GM12872 (cell line): ENCODE results near the gene CAST.

Experiments used
- TF ChIP-seq, protein P1 (sequence below): IDR thresholded peaks from 3 replicates; pipeline ENCODE4 v1.5.1; 2011; ENCODE audit warnings: low read depth, mild to moderate bottlenecking, low read length, moderate library complexity; ENCODE audit not compliant: insufficient read depth

The CAST gene

DNA sequence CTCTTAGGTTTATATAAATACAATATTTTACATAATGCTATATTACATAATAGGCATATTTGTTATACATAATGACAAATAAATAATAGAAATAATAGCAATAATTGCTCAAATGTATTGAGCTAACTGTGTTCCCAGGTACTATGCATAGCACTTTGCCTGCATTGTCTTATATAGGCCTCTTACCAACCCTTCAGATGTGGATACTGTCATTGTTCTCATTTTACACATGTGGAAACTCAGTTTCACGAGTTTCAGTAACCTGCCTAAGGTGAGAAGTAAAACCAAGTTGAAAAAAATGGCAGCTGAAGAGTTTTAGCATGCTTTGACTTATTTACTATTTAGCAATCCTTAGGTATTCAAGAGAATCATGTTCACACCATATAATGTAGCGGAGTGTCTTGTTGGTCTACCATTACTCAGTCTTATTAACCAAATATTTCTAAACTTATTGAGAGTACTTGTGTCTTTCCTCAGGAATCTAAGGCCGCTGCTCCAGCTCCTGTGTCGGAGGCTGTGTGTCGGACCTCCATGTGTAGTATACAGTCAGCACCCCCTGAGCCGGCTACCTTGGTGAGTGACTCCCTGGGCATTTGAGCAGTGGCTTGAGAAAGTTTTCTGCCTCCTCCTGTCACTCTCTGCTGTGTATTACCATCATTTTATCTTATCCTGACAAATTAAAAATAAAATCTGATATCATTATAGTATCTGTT lies 88.1 kb downstream of the CAST start:
- TF ChIP-seq, protein P1, sequence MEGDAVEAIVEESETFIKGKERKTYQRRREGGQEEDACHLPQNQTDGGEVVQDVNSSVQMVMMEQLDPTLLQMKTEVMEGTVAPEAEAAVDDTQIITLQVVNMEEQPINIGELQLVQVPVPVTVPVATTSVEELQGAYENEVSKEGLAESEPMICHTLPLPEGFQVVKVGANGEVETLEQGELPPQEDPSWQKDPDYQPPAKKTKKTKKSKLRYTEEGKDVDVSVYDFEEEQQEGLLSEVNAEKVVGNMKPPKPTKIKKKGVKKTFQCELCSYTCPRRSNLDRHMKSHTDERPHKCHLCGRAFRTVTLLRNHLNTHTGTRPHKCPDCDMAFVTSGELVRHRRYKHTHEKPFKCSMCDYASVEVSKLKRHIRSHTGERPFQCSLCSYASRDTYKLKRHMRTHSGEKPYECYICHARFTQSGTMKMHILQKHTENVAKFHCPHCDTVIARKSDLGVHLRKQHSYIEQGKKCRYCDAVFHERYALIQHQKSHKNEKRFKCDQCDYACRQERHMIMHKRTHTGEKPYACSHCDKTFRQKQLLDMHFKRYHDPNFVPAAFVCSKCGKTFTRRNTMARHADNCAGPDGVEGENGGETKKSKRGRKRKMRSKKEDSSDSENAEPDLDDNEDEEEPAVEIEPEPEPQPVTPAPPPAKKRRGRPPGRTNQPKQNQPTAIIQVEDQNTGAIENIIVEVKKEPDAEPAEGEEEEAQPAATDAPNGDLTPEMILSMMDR, result no peak

DNA sequence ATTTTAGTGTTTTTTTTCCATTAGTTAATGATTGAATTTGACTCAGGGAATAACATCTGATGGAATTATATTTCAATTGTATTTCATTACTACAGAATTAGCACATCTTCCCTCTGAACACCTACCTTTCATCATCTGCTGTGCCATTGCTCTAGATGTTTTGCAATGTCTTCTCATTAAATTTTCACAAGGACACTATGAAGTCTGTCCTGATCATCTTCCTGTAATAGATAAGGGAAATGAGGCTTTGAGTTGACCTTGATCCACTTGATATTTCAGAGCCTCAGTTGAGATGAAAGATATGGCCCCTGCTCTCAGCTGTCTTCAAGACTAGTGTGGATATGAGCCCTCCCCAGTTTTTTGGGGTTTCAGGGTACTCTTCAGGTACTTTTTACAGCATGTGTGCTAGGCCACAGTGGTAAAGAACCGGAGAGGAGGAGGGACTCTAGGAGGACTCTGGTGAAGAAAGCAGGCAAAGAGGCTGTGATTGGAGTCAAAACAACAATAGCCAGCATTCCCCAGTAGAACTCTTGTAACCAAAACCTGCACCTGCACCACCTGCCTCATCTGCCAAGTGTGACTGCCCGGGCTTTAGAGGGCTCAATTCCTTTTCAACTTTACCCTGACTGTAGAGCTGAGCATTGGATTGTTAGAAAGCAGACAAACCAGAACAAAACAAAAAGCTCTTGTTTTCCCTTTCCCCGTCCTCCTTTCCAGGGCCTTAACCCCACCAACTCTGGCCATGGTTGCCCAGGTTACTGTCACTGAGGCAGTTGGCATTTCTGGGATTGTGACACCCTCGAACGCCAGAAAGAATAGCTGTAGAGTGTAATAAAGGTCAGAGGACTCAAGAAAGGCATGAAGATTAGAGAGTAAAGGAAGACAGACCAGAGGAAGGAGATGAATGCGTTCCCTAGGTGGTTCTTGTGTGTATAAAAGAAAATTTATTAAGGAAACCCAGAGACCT lies 89.3 kb downstream of the CAST start:
- TF ChIP-seq, protein P1, result no peak

DNA sequence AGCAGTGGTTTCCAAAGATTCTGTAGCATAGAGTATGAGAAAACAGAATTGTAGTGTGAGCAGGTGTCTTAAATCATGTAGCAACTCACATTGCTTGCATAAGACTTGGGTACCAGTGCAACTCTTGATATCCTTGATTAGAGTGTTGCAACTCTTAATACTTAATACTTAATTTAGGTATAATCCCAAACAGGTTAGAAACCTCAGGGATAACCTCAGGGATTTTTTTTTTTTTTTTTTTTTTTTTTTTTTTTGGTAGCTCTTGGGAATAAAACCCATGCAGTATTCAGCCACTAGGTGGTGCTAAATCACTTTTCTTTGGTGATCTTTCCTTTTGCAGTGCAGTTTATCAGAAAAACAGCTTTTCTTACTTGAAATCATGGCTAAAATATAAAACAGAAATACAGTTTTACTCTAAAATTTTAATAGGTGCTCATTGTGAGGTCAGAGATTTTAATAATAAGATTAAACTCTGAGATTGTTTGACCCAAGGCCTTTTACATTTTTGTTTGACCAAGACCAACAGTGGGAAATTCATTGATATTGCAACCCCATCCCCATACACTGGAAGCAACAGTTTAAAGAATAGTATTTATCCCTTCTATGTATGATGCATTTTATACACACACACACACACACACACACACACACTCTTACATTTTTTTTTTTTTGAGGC lies 90.3 kb downstream of the CAST start:
- TF ChIP-seq, protein P1, result peak; percentile 58

DNA sequence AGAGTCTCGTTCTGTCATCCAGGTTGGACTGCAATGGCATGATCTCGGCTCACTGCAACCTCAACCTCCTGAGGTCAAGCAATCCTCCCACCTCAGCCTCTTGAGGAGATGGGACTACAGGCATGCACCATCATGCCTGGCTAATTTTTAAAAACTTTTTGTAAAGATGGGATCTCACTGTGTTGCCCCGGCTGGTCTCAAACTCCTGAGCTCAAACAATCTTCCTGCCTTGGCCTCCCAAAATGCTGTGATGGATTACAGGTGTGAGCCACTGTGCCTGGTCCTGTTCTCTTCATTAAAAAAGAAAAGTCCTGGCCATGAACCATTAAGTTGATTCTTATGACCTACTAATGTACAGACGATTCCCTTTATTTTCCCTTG lies 90.8 kb downstream of the CAST start:
- TF ChIP-seq, protein P1, result no peak

DNA sequence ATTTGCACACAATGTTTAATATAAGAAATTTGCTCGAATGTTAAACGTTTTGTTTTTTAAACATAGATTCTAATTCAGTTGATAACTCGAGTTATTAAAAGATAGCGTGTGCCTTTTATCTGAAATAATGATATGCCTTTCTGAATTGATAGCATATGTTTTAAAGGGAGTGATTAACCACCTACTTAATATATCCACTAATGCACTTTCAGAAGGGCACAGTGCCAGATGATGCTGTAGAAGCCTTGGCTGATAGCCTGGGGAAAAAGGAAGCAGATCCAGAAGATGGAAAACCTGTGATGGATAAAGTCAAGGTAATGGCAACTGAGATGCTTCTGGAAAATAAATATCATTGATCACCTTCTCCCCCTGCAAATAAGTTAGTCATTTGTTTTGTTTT lies 91.7 kb downstream of the CAST start:
- TF ChIP-seq, protein P1, result no peak

DNA sequence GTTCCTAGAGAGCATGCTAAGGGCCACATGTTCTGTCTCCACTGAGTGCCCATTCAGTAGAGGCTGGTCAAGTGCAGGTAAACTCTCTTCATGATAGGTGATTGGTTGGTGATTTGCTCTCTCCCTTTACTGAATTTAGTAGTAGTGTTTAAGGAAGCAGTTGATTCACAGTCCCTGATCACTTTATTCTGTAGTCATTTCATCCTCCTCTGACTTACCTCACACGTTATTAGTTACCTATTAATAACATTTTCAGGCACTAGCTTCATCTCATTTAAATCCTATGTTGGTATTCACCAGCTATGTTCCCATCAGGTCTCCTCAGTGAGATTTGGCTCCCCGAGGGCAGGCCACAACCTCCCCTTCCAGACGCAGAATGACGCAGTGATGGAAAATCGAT lies 93.7 kb downstream of the CAST start:
- TF ChIP-seq, protein P1, result no peak

DNA sequence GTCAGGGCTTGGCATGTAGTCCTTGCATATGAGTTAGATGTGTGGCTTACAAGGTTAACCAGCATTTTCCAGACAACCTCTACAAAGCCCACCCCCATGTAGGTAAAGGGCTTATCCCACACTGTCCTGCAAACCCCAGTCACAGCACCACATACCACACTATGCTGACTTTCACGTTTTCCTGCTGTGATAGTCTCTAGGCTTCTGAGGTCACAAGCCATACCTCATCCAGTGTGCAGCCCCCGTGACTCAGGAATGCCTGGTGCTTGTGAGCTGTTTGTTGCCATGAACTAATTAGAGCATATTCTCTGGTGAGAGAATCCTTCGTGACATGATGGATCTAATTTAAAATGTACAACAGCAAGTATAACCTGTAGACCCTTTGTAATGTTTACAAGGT lies 94.8 kb downstream of the CAST start:
- TF ChIP-seq, protein P1, result no peak
